Measurements from ENCODE around the gene RBMS3. TPM values are rescaled to one million over a fixed set of nuclear protein-coding genes. Genes with fewer than 3 reads are reported as not detected.

Gene RBMS3
- total and polyA plus RNA-seq, 2 of the 8 experiments (the other 6 are each of a cell fraction or from before 2014, with no cell fraction given), result 3.7 to 6.9 TPM

- no peaks in the 10 kb centered on the region for H3K36me3 ChIP-seq (ENCODE audit: control insufficient read depth in 2 of 4, insufficient read depth in 4 of 4, low read length in 3 of 4)
- no peak for DNase-seq (ENCODE audit: low read depth in 1 of 2, low spot score in 2 of 2)
- no peak overlapping the region for H2BK5ac ChIP-seq (ENCODE audit: low read depth, low read length)
- no peaks in the 10 kb centered on the region for H3K79me1 ChIP-seq (ENCODE audit: low read depth, low read length)
- no peak overlapping the region for H4K91ac ChIP-seq (replicated peaks; ENCODE audit: insufficient read length, low read length)
- TF ChIP-seq CBX8 (IDR thresholded peaks at IDR 0.05; ENCODE audit: borderline replicate concordance, low read depth, low read length), result no peak
- no peak for TF ChIP-seq BACH1 (IDR thresholded peaks at IDR 0.05; ENCODE audit: low read length)
- no peak for TF ChIP-seq SP2 (IDR thresholded peaks at IDR 0.05; ENCODE audit: low read length)
- H4K8ac ChIP-seq (ENCODE audit: extremely low read depth, insufficient read depth, low read length), result no peak overlapping the region
- CTCF ChIA-PET (ENCODE audit: partially characterized antibody), result no interaction called here
- no peak overlapping the region for H3K9ac ChIP-seq (replicated peaks in 1 of 4; ENCODE audit: extremely low read depth in 1 of 4, low read depth in 3 of 4, low read length in 3 of 4)
- H3K4me1 ChIP-seq (replicated peaks in 1 of 4; ENCODE audit: control insufficient read depth in 3 of 4, insufficient read depth in 4 of 4, low read length in 3 of 4), result no peaks in the 10 kb centered on the region
- no peak overlapping the region for H3K4me2 ChIP-seq (ENCODE audit: insufficient read depth in 1 of 2, low read depth in 2 of 2, low read length in 2 of 2)
- no peak for FAIRE-seq
- no peak overlapping the region for H3K4ac ChIP-seq (replicated peaks; ENCODE audit: insufficient read length, low read depth, low read length)
- POLR2A ChIA-PET (ENCODE audit: partially characterized antibody), result no interaction called here
- H2AK5ac ChIP-seq (ENCODE audit: low read depth, low read length), result no peak overlapping the region
- no peak overlapping the region for H3K18ac ChIP-seq (ENCODE audit: extremely low read depth, low read length)
- no peak overlapping the region for H2AFZ ChIP-seq (ENCODE audit: low read length)
- no peak overlapping the region for H3K4me3 ChIP-seq (ENCODE audit: extremely low read depth in 1 of 4, insufficient read depth in 2 of 4, low read depth in 3 of 4, low read length in 4 of 4)
- no peak overlapping the region for H2BK12ac ChIP-seq (ENCODE audit: low read depth, low read length)
- no peak overlapping the region for H2BK15ac ChIP-seq (ENCODE audit: low read length)
- no peak overlapping the region for H2BK120ac ChIP-seq (replicated peaks; ENCODE audit: low read depth, low read length)
- no peaks in the 10 kb centered on the region for H3K23me2 ChIP-seq (ENCODE audit: low read depth, low read length)
- no peaks in the 10 kb centered on the region for H3K9me3 ChIP-seq (ENCODE audit: insufficient read depth in 2 of 2, low read depth in 1 of 2, low read length in 1 of 2)
- WGBS, 2 experiments (ENCODE audit: extremely low coverage in 1 of 2, insufficient coverage in 1 of 2, insufficient read length in 1 of 2, insufficient replicate concordance in 2 of 2, low coverage in 1 of 2, low lambda C conversion rate in 2 of 2, missing lambda C conversion rate in 1 of 2), result 83% methylated on average over 3 of the region's 3 CpGs; no CpG with 5 or more reads in 1 of the 2 experiments
- H4K20me1 ChIP-seq (replicated peaks in 1 of 2; ENCODE audit: control insufficient read depth in 1 of 2, insufficient read depth in 2 of 2, low read length in 2 of 2), result no peaks in the 10 kb centered on the region
- H3K27ac ChIP-seq (ENCODE audit: low read depth, low read length), result no peak overlapping the region
- H3K79me2 ChIP-seq (ENCODE audit: control insufficient read depth in 1 of 2, insufficient read depth in 2 of 2, low read length in 2 of 2), result no peaks in the 10 kb centered on the region
- H4K5ac ChIP-seq (ENCODE audit: insufficient read length, low read depth, low read length), result no peak overlapping the region
- no peak overlapping the region for H3K14ac ChIP-seq (ENCODE audit: insufficient read length)
- no peak overlapping the region for H3K56ac ChIP-seq (replicated peaks; ENCODE audit: insufficient read length, low read depth, low read length)
- no peak overlapping the region for H3K23ac ChIP-seq (ENCODE audit: insufficient read length)
- peaks cover 0 to 2% (median 0%) of the 10 kb centered on the region in 4 experiments; a peak in 1 of 7 replicates for H3K27me3 ChIP-seq (replicated peaks in 1 of 4; ENCODE audit: control insufficient read depth in 3 of 4, extremely low read depth in 1 of 4, insufficient read depth in 3 of 4, low read length in 3 of 4)
- no peak overlapping the region for H2BK20ac ChIP-seq (ENCODE audit: low read length)
These were observed 253.1 kb downstream of the RBMS3 start for GRCh38 chr3:29534006-29534405.
